ENCODE measurements around the gene C1orf167.
"Not testable (repeated sequence)": the region's sequence is repeated elsewhere in the genome, so short reads cannot be mapped to it uniquely, and the experiment has no call there.

C1orf167 gene

DNA sequence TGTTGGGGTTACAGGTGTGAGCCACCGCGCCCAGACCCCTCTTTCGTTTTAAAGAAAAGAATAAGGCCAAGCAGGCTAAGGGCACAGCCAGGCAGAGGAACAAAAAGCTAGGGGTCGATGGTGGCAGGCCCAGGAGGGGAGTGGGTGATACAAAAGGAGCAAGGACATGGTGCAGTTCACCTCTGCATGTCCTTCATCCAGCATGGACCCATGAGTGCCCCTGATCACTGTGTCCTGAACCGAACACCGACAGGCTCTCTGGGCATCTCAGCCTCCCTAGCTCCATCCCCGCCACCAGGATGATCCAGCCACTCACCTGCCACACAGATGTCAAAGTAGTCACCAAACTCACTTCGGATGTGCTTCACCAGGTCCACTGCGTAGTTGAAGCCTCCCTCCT lies 37.9 kb downstream of the C1orf167 start:
- H3K4me3 ChIP-seq (ENCODE audit: low read depth, low read length): no peak overlapping the region
- ChIA-PET CTCF (no interaction called here), POLR2A (no interaction called here)
- no peak for DNase-seq (ENCODE audit: low read depth, low spot score)
- TF ChIP-seq, protein P1, sequence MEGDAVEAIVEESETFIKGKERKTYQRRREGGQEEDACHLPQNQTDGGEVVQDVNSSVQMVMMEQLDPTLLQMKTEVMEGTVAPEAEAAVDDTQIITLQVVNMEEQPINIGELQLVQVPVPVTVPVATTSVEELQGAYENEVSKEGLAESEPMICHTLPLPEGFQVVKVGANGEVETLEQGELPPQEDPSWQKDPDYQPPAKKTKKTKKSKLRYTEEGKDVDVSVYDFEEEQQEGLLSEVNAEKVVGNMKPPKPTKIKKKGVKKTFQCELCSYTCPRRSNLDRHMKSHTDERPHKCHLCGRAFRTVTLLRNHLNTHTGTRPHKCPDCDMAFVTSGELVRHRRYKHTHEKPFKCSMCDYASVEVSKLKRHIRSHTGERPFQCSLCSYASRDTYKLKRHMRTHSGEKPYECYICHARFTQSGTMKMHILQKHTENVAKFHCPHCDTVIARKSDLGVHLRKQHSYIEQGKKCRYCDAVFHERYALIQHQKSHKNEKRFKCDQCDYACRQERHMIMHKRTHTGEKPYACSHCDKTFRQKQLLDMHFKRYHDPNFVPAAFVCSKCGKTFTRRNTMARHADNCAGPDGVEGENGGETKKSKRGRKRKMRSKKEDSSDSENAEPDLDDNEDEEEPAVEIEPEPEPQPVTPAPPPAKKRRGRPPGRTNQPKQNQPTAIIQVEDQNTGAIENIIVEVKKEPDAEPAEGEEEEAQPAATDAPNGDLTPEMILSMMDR (IDR thresholded peaks at IDR 0.05; ENCODE audit: insufficient read depth, low read length, missing control alignments): no peak

DNA sequence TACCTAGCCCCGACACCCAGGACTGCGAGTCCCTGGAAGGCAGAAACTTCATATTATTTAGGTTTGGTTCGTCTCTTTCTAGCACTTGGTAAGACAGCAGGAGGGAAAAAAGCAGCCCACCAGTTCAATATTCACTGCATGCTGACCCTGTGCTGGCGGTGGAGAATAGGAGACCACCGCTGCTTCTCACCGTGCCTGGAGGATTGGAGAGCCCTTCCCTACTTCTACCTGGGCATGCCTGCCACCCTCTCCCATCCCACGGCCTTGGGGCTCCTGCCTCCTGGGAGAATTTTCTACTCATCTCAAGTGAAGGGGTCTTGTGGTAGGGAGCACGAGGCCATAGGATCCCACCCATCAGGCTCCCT lies 38.4 kb downstream of the C1orf167 start:
- POLR2A ChIA-PET: no interaction called here
- CTCF ChIA-PET: no interaction called here

DNA sequence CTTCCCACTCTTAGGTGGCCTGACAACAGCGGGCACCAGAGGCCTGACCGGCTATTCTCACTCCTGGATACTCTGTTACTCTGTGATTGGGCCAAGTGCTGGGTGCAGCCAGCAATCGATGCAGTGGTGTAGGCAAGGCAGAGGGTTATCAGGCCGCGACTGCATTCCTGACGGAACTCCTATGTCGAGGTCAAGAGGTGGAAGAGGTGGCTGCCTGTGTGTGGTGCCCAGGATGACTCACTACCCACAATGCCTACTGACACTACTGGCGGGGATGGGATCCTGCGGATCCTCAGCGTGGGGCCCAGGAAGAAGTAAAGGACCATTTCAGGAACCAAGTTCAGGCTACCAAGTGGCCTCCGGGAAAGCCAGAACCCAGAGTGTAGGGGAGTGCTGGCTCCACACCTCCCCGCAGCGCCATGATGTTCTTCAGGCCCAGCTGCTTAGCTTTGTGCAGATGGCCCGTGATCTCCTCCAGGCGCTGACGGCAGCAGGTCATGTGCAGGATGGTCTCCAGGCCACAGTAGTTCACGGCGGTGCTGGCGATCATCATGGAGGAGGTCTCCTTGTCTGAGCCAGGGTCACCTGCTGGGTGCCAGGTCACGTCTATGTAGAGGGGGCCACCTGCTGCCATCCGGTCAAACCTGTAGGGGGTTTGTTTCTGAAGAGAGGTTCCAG lies 38.9 kb downstream of the C1orf167 start:
- POLR2A ChIA-PET: no interaction called here
- no peak for DNase-seq (ENCODE audit: low read depth, low spot score)
- H3K4me3 ChIP-seq (ENCODE audit: low read depth, low read length): no peak overlapping the region
- TF ChIP-seq, protein P1 (IDR thresholded peaks at IDR 0.05; ENCODE audit: insufficient read depth, low read length, missing control alignments): no peak
- CTCF ChIA-PET: interaction anchor here (1.3 to 3.1 kb wide), 2 partner anchors 16 to 19 kb away, joined by 3 to 18 read pairs; no protein-coding TSS in a partner anchor

More for the DNA sequence above, 38.4 kb downstream of the C1orf167 start:
- TF ChIP-seq, protein P1 (IDR thresholded peaks at IDR 0.05; ENCODE audit: insufficient read depth, low read length, missing control alignments): no peak
- DNase-seq (ENCODE audit: low read depth, low spot score): no peak
- no peak overlapping the region for H3K4me3 ChIP-seq (ENCODE audit: low read depth, low read length)

DNA sequence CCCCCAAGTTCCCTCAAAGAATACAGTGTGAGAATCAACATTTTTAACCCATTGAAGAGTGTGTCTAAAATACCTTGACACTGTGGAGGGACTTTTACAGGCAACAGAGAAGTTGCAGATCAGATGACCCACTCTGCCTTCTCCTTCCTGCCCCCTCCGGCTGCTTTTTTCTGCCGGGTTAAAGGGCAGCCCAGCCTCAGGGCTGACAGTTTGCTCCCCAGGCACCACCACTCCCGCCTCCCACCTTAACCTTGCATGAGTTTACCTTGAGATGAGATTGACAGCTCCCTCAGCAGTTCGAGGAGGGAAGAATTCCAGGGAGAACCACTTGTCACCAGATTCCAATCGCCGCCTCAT lies 40.6 kb downstream of the C1orf167 start:
- CTCF ChIA-PET: interaction anchor here (3.1 kb wide), 1 partner anchor 18 kb away, joined by 18 read pairs; no protein-coding TSS in a partner anchor
- POLR2A ChIA-PET: interaction anchor here (1.2 to 2.1 kb wide), 3 partner anchors 12 to 106 kb away, joined by 3 to 17 read pairs (median 9); no protein-coding TSS in a partner anchor
- DNase-seq (ENCODE audit: low read depth, low spot score): no peak
- TF ChIP-seq, protein P1 (IDR thresholded peaks at IDR 0.05; ENCODE audit: insufficient read depth, low read length, missing control alignments): no peak
- H3K4me3 ChIP-seq (ENCODE audit: low read depth, low read length): peak overlapping the region; percentile 72

DNA sequence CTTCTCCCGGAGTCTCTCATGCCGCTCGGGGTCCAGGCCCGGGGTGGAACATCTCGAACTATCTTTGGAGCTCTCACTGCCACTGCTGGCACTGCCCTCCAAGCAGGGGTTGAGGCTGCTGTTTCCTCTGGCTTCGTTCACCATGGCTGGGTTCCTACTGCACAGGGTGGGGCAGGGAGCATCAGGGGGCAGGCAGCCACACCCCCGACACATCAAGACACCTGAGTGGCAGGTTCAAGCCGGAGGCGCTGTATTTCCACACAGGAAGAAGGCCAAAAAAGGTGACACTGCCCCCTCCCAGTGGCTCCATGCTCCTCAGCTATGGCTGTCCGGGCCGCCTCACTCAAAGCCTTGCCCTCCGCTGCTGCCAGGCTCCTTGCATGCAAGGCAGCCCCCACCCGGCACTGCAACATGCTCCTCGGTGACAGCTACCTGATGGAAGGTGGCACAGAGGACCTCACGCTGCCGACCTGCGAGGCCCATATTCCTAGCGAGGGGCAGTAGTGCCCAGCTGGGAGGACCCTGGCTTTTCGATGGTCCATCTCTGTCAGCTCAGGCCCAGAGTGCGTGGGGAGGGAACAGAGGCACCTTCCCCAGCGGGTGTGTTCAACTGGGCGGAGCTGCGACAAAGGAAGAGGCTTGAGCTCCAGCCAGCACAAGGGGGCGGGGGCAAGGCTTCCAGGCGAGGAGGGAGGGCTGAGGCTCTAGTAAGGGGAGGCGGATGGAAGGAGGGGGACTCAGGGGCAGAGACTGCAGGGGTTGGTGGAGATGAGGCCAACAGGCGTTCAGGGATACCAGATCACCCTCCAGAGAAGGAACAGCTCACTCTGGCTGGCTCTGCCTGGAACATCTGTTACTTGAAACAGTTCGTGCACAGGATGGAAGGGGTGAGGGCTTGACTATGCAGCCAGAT lies 41.2 kb downstream of the C1orf167 start:
- peak overlapping the region; percentile 72 for H3K4me3 ChIP-seq (ENCODE audit: low read depth, low read length)
- ChIA-PET POLR2A (interaction anchor here (0.7 to 2.1 kb wide), 5 partner anchors 9 to 110 kb away, joined by 3 to 17 read pairs (median 3); no protein-coding TSS in a partner anchor), CTCF (interaction anchor here (1.0 to 3.1 kb wide), 3 partner anchors 18 to 139 kb away, joined by 3 to 18 read pairs (median 4); partner anchors contain the start of gene FBXO6)
- DNase-seq (ENCODE audit: low read depth, low spot score): peak; percentile 83
- TF ChIP-seq, protein P1 (IDR thresholded peaks at IDR 0.05; ENCODE audit: insufficient read depth, low read length, missing control alignments): no peak

DNA sequence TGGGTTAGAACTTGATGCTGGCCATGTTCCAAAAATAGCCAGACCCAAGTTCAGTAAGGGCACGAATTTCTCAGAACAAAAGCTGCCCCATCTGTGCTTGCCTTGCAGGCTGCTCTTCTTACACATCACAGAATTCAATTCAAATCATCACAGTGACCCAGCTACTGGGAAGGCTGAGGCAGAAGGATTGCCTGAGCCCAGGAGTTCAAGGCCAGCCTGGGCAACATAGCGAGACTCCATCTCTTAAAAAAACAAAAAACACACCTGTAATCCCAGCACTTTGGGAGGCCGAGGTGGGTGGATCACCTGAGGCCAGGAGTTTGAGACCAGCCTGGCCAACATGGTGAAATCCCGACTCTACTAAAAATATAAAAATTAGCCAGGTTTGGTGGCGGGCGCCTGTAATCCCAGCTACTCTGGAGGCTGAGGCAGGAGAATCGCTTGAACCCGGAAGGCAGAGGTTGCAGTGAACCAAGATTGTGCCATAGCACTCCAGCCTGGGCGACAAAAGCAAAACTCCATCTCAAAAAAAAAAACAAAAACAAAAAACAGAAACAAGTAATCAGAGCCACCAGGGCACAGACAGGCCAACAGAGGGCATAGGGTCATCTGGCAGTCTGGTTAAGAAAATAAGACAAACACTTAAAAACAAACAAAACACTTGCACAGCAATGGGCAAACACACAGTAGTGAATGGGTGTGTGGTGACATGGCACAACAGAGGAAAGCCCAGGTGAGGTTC lies 42.1 kb downstream of the C1orf167 start:
- POLR2A ChIA-PET: interaction anchor here (0.5 to 2.1 kb wide), 4 partner anchors 10 to 1296 kb away, joined by 3 to 17 read pairs (median 6); no protein-coding TSS in a partner anchor
- not testable (repeated sequence) for DNase-seq (ENCODE audit: low read depth, low spot score)
- CTCF ChIA-PET: interaction anchor here (1.0 to 3.1 kb wide), 3 partner anchors 19 to 139 kb away, joined by 3 to 18 read pairs (median 4); partner anchors contain the start of gene FBXO6
- H3K4me3 ChIP-seq (ENCODE audit: low read depth, low read length): peak overlapping the region; percentile 72

Measured in AG04449 (cell line).